ENCODE results near the gene TIPARP.

The TIPARP gene, protein sequence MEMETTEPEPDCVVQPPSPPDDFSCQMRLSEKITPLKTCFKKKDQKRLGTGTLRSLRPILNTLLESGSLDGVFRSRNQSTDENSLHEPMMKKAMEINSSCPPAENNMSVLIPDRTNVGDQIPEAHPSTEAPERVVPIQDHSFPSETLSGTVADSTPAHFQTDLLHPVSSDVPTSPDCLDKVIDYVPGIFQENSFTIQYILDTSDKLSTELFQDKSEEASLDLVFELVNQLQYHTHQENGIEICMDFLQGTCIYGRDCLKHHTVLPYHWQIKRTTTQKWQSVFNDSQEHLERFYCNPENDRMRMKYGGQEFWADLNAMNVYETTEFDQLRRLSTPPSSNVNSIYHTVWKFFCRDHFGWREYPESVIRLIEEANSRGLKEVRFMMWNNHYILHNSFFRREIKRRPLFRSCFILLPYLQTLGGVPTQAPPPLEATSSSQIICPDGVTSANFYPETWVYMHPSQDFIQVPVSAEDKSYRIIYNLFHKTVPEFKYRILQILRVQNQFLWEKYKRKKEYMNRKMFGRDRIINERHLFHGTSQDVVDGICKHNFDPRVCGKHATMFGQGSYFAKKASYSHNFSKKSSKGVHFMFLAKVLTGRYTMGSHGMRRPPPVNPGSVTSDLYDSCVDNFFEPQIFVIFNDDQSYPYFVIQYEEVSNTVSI

DNA sequence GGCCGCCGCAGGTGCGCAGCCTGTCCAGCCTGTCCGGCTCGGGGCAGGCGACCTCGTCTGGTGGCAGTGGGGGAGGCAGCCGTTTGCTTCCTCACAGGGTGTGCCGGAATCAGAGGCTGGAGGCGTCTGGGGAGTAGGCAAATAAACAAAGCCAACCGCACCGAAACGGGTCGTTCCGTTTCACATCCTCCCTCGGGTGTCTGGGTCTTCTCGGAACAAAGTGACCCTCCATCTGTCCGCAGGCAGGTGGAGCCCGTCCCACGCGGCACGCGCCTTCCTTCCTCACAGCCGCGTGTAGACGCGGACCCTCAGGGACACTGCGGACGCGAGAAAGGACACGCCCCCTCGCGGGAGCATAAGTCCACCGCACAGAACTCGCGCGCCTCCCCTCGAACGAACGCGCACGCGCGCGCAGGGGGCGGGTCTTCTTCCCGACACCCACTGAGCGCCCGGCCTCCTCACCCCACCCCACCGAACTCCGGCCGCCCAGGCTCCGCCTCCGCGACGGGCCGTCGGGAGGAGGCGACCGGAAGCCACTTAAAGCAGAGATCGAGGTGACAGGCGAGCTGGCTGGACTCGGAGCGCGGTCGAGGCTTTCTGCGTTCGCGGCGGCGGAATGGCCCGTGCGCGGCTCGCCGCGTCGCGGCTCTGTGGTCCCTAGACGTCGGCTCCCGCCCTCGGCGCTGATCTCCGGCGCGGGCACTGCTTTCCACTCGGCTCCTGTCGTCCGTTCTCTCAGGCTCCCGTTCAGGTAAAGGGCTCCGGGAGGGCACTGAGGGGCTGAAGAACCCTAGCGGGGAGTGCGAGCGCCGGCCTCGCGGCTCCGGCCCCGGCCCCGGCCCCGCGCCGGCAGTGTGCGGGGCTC, at the start of gene TIPARP:
Gene TIPARP (plus strand): TSS at position 545 of the 865 bp plus-strand sequence. CDS start 3,108 bp downstream, outside the sequence.
- DNase-seq: peak; percentile 100

DNA sequence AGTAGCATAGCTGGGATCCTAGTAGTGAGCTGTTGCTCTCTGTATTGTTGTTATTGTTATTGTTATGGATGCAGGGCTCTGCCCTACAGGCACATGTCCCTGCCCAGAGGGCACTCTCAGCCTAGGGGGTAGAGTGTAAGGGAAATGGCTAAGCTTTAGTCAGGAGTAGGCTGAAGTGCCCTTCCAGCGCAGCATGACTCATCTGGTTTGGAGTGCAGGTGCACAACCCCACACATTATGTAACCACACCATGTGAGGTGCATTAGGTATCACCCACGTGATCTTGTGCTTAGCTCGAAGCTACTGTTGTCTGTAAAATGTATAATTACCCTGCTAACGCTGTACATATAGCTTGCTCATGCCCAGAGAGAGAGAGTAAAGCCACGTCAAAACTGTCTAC, 48.3 kb upstream of the TIPARP start:
- DNase-seq: no peak

DNA sequence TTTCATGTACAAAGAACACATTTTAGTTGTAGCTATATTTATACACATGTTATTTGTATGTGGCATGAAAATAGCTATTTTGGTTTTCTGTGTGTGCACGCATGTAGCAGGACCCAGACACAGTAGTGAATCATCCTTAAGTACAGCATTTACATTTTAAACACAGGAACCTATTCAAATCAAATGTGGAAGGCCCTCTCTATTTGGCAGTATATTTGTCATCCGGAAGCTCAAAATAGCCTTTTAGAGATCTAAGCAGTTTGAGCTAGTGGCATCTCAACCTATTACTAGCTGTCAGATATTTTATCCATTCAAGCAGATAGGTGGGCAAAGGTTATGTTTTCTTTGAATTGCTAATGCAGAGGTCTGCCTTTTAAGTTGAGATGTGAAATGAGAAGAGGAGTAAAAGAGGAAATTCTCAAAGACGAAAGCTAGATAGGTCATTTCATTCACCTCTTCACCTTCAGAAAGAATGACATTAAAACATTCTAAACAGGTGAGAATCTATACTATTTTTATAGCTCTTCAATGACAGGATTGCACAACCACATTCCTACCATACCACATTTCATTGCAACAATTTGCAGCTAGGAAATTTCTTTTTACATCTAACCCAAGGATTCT, 46.3 kb upstream of the TIPARP start:
- no peak for DNase-seq

DNA sequence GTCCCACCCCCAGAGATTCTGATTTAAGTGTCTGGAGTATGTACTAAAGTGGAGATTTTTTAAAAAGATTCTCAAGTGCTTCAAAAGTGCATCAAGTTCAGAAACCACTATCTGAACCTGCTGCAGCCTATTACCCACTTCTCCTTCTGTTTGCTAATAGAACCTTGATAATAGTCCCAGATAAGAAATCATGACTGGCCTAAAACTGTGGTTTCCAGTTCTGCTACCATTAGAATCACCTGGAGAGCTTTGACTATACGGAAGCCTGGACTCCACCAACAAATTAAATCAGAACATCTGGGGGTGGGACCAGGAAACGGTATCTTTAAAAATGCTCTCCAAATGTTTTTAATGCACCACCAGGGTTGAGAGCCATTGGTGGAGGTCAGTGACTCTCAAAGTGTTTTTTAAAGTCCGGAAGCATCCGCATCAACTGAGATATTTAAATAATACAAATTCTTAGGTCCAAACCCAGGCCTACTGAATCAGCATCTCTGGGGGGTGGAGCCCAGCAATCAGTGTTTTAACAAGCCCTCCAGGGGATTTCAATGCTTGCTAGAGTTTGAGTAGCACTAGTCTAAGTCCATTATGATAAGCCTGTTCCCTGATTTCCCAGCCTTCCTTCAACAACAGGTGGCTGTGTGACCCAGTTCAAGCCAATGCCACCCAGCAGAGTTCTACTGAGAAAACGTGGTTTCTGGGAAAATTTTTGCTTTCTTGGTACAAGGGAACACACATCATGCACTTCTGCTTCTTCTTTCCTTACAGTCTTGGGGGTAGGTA, 45.4 kb upstream of the TIPARP start:
- no peak for DNase-seq

DNA sequence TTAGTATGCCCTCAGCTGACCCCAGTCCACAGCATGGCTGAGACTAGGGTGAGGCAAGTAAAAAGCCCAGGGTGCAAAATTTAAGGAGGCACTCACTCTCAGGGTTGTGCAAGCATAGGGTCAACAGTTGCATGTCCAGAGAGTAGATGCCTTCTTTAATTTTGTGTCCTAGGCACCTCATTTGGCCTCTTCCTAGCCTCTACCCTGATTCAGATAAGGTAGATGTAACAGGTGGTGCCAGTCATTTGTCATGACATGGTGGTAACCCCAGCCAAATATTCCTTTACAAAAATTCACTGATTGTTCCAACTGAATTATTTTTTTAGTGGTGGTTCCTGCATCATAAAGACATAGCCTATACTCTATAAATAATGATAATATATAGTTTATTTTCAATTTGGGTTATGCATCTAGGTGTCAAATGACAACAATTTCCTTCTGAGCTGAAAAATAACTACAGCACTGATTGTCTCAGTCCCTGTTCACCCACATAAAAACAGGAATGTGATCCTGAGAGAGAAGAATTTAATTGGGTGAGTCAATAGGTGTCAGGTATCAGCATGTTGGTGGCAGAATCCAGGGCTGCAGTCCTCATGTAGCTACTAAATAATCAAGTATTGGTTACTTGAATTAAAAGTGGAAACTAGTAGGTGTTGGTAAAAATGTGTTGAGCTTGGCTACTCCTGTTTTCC, 44.2 kb upstream of the TIPARP start:
- no peak for DNase-seq

DNA sequence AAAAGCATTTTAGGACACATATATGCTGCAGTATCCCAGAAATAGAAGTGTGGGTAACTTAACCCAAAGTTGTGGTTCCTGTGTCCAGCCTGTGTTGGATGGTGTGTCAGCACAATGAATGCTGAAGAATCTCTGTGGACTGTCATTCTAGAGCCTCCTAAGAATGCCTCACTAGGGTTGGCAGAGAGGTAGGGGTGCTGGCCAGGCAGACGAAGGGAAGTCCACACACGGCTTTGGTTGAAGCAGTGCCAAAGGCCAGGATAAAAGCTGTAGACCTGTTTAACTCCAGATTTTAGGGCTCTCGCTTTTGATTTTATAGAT, 43.7 kb upstream of the TIPARP start:
- no peak for DNase-seq

DNA sequence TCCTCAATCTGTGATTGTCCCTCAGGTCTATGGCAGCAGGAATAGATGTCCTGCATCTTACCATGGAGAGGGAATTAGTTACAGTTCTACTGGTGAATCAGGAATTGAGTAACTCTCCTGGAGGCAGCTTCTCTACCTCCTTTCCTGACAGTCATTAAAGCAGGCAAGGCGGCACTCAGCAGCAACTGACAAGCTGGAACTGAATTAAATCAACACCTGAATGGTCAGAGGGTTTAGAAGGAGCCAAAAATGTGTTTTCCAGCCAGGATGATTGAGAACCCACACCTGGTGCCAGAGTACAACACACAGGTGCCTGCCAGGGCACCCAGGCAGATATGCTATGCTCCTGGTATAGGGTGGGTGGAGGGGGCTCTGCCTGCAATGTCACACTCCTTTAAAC, 43.1 kb upstream of the TIPARP start:
- DNase-seq: no peak

DNA sequence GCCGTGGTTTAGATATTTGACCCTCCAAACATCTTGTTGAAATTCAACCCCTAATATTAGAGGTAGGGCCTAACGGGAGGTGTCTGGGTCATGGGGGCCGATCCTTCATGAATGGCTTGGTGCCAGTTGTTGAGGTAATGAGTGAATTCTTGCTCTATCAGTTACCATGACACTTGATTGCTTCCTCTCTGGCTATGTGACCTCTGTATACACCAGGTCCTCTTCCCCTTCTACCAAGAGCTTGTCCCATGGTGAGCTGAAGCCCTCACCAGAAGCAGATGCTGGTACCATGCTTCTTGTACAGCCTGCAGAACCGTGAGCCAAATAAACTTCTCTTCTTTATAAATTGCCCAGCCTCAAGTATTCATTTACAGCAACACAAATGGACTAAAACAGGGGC, 41.8 kb upstream of the TIPARP start:
- DNase-seq: no peak

DNA sequence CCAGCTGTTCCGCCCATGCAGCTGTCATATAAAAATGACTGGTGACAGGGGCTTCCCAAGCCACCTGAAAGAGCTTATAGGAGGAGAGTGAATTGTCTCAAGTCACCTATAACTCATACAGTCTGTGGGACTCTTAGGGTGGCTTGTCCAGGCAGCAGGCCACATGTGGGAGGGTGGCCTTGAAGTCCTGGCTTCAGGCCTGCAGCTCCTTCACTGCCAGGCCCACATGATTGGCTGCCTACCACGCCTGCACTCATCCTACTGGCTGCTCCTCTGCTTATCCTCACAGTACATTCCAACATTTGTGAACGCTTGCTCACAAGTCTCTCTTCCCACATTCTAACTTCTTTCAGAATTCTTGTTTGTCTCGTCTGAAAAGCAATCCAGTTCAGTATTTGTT, 41.1 kb upstream of the TIPARP start:
- DNase-seq: no peak

DNA sequence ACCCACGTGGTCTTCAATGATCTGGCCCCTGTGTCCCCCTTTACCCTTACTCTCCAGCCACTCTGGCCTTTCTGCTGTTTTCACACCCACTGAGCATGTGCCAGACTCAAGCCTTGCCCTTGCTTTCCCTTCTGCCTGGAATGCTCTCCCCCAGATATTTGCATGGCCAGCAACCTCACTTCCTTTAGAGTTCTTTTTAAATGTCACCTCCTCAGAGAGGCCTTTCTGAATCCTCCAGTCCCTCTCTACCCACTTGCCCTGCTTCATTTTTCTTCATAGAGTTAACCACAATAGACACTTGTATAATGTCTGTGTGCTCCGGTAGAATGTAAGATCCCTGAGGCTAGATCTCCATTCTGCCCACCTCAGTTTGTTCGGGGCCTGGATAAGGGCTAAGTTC, 39.4 kb upstream of the TIPARP start:
- no peak for DNase-seq

DNA sequence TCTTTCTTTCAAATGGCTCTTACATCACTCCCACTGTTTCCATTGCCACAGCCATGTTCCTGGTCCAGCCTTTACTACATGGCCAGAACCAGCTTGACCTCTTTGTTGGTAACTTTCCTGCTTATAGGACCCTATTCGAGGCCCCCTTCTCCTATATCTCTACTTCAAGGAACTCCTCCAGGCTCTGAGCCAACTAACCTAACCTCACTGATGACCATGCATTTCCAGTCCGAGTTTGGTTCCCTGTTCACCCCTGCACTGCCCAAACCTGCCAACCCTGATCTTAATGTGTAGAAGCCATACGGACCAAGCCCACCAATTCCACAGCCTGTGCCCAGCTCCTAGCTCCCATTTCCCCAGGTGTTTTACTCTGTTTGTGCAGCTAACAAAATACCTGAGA, 38.4 kb upstream of the TIPARP start:
- no peak for DNase-seq

DNA sequence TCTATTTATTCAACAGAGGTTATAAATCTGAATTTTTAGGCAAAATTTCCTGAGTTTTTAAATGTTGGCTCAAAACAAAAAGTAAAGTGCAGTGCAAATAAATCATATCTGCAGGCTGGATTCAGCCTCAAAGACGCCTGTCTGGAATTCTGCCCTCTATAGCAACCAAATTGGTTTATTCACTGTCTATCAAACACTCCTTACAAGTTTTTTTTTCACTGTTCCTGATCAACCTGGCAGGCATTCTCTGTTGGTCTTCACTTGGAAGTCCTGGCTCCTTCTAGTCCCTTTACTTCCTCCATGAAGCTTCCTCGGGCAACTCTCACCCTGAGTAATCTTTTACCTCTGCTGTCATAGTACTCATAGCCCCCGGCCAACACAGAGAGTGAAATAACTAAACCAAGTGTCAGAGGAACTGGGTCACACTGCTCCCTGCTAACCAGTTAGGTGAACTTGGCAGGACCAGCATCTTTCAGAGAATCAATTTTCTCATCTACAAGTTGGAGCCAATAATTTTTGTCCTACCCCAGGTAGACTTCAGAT, 36.8 kb upstream of the TIPARP start:
- DNase-seq: no peak

DNA sequence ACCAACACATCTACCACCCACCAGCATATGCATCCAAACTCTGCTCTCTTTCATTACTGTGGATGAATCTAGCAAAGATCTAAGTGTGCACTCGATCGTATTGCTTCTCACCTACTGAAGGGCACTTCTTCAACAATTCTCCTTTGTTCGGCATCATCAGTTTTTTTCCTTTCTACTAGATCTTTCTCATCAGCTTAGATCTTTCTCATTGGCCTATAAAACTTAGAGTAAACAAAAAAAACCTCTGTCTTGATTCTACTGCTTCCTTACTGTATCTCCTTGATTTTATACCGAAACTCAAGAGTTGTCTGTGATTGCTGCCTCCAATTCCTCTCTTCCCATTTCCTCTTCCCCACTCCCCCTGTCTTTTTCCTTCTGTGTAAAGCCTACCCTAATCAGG, 36.1 kb upstream of the TIPARP start:
- DNase-seq: no peak

DNA sequence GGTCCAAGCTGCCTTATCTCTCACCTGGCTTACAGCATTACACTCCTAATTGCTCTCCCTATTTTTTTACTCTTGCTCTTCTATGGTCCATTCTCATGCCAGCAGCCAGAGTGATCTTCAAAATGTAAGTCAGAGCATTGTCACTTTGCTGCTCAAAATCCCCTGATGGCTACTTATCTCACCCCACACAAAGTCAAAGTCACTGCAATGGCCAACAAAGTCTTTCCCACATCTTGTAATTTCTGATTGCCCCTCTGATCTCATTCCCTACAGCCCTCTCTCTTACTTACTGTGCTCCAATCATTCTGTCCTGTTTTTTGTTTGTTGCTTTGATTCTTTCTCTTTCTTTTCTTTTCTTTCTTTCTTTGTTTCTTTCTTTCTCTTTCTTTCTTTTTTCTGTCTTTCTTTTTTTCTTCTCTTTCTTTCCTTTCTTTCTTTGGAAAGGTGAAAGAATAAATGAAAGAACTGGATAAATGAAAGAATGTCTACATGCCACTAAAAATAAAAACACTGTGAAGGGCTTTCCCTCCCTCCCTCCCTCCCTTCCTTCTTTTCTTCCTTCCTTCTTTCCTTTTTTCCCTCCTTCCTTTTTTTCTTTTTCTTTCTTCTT, 34.9 kb upstream of the TIPARP start:
- DNase-seq: no peak

DNA sequence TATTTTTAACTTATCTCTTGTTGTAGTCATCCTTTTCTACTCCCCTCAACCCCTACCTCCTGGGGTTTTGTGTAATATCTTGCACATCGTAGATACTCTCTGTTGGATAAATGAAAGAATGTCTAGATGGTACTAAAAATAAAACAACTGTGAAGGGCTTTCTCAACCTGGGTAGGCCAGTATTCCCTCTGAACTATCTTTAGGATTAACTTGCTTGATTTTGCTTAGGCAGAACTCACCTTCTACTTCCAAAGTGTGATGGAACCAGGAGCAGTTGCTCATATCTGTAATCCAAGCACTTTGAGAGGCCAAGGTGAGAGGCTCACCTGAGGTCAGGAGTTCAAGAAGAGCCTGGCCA, 32.8 kb upstream of the TIPARP start:
- no peak for DNase-seq

DNA sequence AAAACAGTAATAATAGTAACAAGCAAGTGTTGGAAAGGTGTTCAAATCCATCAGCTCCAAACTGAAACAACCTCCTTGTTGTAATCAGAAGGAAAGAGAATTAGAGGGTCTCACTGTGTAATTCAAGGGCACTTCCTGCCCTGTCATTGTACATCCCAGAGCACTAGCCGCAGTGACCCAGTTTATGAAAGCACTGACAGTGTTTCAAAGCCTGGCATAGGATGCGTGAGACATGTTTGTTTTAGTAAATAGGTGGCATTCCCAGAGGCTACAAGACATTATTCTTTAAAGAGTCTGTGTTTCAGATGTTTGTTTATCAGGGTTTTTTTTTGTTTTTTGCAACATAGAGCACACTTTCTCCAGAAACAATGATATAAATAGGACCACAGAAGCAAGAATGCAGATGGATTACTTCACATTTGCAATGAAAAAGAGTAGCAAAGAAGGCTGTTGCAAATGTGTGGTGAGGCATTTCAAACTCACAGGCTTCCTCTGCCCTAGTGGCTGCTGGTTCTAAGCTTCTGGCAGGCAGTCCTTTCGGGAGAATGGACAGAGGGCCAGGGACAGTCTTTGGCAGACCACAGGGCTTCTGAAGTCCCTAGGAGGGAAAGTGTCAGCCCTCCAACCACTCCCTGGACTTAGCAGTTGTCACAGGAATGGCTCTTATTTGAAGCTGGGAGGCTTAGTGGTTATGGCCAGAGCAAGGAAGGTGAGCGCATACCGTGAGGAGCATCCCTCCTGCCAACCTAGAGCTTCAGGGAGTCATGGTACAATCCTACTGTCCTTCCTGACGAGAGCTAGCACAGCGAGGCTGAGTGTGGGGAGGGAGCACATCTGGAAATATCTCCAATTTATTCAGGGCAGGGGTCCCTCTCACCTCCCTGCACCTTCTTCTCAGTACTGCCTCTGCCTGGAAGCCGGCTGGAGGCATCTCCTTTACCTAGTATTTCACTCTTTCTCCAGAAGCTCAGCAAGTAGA, 31.4 kb upstream of the TIPARP start:
- no peak for DNase-seq

DNA sequence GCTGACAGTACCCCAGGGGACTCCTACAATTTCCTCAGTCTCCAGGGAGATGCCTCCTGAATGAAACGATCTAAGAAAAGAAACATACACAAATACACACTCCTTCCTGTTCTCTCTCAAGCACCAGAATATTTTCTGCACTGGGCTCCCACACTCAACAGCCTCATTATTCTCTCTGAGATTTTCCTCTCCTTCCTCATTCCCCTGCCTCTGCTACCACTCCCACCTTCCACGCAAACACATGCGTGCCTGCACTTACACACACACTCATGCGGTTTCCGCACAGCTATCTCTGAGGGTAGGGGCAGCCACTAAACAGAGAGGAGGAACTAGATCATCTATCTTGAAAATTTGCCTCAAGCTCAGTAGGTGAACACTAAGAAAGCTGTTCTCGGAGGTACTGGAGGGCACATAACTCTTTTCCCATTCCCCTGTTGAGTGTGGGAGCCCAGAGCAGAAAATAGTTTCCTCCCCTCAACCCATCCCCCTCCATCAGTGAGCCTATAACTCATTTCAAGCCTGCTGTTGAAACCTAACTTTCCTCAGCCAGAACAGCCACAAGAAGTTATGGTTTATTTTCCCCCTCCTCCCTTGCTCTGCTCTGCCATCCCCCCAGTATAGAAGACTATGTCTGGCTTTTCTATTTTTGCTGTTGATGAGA, 30.5 kb upstream of the TIPARP start:
- DNase-seq: no peak

DNA sequence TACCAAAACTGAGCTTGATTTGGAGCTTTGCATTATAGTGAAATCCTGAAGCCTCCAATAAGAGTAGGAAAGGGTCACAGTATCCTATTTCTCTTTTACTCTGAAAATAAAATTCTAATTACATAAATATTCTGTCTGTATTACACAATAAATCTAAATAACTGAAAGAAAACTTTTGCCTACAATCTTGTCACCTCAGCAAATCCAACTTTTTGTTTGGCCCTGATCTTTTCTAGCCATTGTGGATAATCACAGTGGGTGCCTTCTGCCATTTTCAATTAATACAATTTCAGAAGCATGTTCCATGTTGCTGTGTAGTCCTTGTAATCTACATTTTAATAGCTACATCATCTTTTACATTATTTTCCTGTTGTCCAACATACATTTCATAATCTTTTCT, 29.4 kb upstream of the TIPARP start:
- DNase-seq: no peak

DNA sequence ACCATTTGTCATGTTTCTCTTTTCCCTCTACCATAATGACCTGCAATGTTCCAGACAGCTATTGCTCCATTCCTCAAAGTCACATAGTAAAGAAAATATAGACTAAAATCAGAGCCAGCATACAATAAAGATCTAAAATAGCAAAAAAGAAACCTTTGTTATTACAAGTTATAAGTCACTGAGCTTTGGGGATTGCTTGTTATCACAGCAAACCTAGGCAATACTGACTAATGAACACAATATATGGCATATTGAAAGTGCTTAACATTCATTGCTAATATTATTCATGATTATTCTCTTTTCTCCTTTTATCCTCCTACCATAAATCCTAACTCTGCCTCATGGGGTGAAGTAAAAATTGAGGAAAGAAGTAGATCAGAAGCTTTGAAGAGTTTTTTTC, 27.4 kb upstream of the TIPARP start:
- no peak for DNase-seq
